HepG2 (cell line): ENCODE measurements around the gene APOBEC3H. TPM values are rescaled to one million over a fixed set of nuclear protein-coding genes. Genes with fewer than 3 reads are reported as not detected.

ENCODE experiments used
- ATAC-seq: fragments of 200-7000 bp; cut with Tn5 transposase; 3 replicates; pipeline ENCODE4 v1.9.1; 2020; ENCODE audit warnings: mild to moderate bottlenecking, moderate library complexity
- BruUV-seq: library from RNA; stranded (reverse); fragments of 400-500 nt; replicated peaks from 2 replicates; lab custom pipeline; 2021; lab: Mats Ljungman, UMichigan
- CTCF ChIA-PET: fragments of 300-600 bp; formaldehyde crosslinking; extraction: SDS; loops from one replicate; lab custom pipeline; 2021; ENCODE audit warnings: low total read pairs, inconsistent platforms, low intra/inter-chr PET ratio; lab: Yijun Ruan, JAX
- POLR2A ChIA-PET: fragments of 350-600 bp; sonication (Branson Sonifier 250); formaldehyde crosslinking; loops from one replicate; lab custom pipeline; 2020; ENCODE audit warnings: antibody characterized with exemption, inconsistent platforms; lab: Yijun Ruan, JAX
- DNase-seq: peaks from one replicate; pipeline ENCODE4 v3.0.0-alpha.2; 2015; ENCODE audit warnings: low spot score
- FAIRE-seq: peaks from 3 replicates; lab custom pipeline; 2011; peaks lifted over from hg19 to GRCh38; lab: Jason Lieb, UNC
- H2AFZ ChIP-seq: one replicate; pipeline ENCODE4 v1.6.1; 2011; ENCODE audit warnings: low read length, inconsistent platforms
- H3K27ac ChIP-seq: fragments of 300-600 bp; 3 replicates; pipeline ENCODE4 v1.8.0; 2011; ENCODE audit warnings: mixed run types, mild to moderate bottlenecking, mixed read lengths, low read length, inconsistent platforms; ENCODE audit not compliant: insufficient read depth; ENCODE audit errors: extremely low read length
- H3K27me3 ChIP-seq, 2 experiments: fragments of 200-600 bp in 1 of 2; 2 replicates in 1 of 2; 3 replicates in 1 of 2; pipeline versions ENCODE4 v1.6.0 to v1.8.0; 2011; ENCODE audit warnings: low read length in 2 of 2, mild to moderate bottlenecking in 2 of 2, moderate library complexity in 2 of 2, inconsistent platforms in 1 of 2; ENCODE audit not compliant: insufficient read depth in 2 of 2, control insufficient read depth in 1 of 2
- H3K36me3 ChIP-seq, 2 experiments: fragments of 200-600 bp in 1 of 2; replicated peaks in 1 of 2; 2 replicates in 1 of 2; 3 replicates in 1 of 2; pipeline versions ENCODE4 v1.5.1 to v1.8.0; 2011; ENCODE audit warnings: low read length in 2 of 2, inconsistent platforms in 1 of 2; ENCODE audit not compliant: insufficient read depth in 2 of 2, control insufficient read depth in 1 of 2
- H3K4me1 ChIP-seq: 2 replicates; pipeline ENCODE4 v1.5.1; 2012; ENCODE audit warnings: low read length, inconsistent platforms; ENCODE audit not compliant: insufficient read depth
- H3K4me2 ChIP-seq: 2 replicates; pipeline ENCODE4 v1.6.0; 2011; ENCODE audit warnings: low read depth, low read length, inconsistent platforms
- H3K4me3 ChIP-seq, 3 experiments: fragments of 200-600 bp in 1 of 3; sonication (generic), shearing (Covaris generic) in 1 of 3; replicated peaks in 1 of 3; 2 replicates each; pipeline ENCODE4 v1.5.1; 2011 to 2016; ENCODE audit warnings: low read length in 3 of 3, inconsistent platforms in 2 of 3, low read depth in 2 of 3, mild to moderate bottlenecking in 2 of 3, control low read depth in 1 of 3, mixed read lengths in 1 of 3; ENCODE audit not compliant: insufficient read depth in 1 of 3
- H3K79me2 ChIP-seq: one replicate; pipeline ENCODE4 v1.6.1; 2011; ENCODE audit warnings: low read length, inconsistent platforms; ENCODE audit not compliant: insufficient read depth
- H3K9ac ChIP-seq: 2 replicates; pipeline ENCODE4 v1.6.0; 2011; ENCODE audit warnings: mild to moderate bottlenecking, low read depth, low read length, inconsistent platforms; ENCODE audit not compliant: insufficient read depth
- H3K9me3 ChIP-seq: 2 replicates; pipeline ENCODE4 v1.5.1; 2012; ENCODE audit warnings: mild to moderate bottlenecking, low read length
- H4K20me1 ChIP-seq: 2 replicates; pipeline ENCODE4 v1.6.0; 2011; ENCODE audit warnings: inconsistent platforms, mild to moderate bottlenecking, low read length, moderate library complexity; ENCODE audit not compliant: insufficient read depth
- ADNP ChIP-seq: sonication (generic); formaldehyde crosslinking; IDR thresholded peaks from 2 replicates; pipeline ENCODE4 v1.4.0; 2020; ENCODE audit warnings: missing genetic modification reagents
- FOSL2 ChIP-seq: sonication (generic); formaldehyde crosslinking; IDR thresholded peaks from 2 replicates; pipeline ENCODE4 v1.4.0; 2020; ENCODE audit warnings: missing genetic modification reagents
- FOXJ3 ChIP-seq: sonication (generic); formaldehyde crosslinking; IDR thresholded peaks from 2 replicates; pipeline ENCODE4 v1.4.0; 2020; ENCODE audit warnings: missing genetic modification reagents, mild to moderate bottlenecking, borderline replicate concordance
- GPN1 ChIP-seq: sonication (generic); formaldehyde crosslinking; IDR thresholded peaks from 2 replicates; pipeline ENCODE4 v1.5.1; 2020; ENCODE audit warnings: missing genetic modification reagents, borderline replicate concordance
- HNRNPLL ChIP-seq: fragments of 200-400 bp; formaldehyde crosslinking; IDR thresholded peaks from 2 replicates; pipeline ENCODE4 v1.6.1; 2017; ENCODE audit warnings: mild to moderate bottlenecking, low read depth, low read length; ENCODE audit not compliant: poor library complexity, severe bottlenecking
- MAF1 ChIP-seq: sonication (generic); formaldehyde crosslinking; IDR thresholded peaks from 2 replicates; pipeline ENCODE4 v1.5.0; 2020; ENCODE audit warnings: missing genetic modification reagents, borderline replicate concordance
- SALL1 ChIP-seq: sonication (generic); formaldehyde crosslinking; IDR thresholded peaks from 2 replicates; pipeline ENCODE4 v1.8.0; 2022; ENCODE audit warnings: mild to moderate bottlenecking, missing genetic modification reagents
- SOX13 ChIP-seq, 3 experiments: fragments of 450-650 bp in 1 of 3; sonication (generic) in 1 of 3; formaldehyde crosslinking in 1 of 3; IDR thresholded peaks in 2 of 3; conservative IDR thresholded peaks in 1 of 3; 2 replicates each; pipeline versions ENCODE4 v1.5.0 to v1.6.1; 2016 to 2020; ENCODE audit warnings: antibody characterized with exemption in 1 of 3, mild to moderate bottlenecking in 1 of 3, missing compliant biosample characterization in 1 of 3, missing genetic modification reagents in 1 of 3, moderate library complexity in 1 of 3
- ZBTB7B ChIP-seq: sonication (generic); formaldehyde crosslinking; IDR thresholded peaks from 2 replicates; pipeline ENCODE4 v1.4.0; 2020; ENCODE audit warnings: missing genetic modification reagents
- ZNF589 ChIP-seq: sonication (generic); formaldehyde crosslinking; conservative IDR thresholded peaks from 2 replicates; pipeline ENCODE4 v1.8.0; 2022; ENCODE audit warnings: mild to moderate bottlenecking, moderate library complexity, missing genetic modification reagents
- ZNF773 ChIP-seq: sonication (generic); formaldehyde crosslinking; IDR thresholded peaks from 2 replicates; pipeline ENCODE4 v1.4.0; 2020; ENCODE audit warnings: missing genetic modification reagents, borderline replicate concordance
- WGBS: methylation state at CpG from one replicate; pipeline ENCODE4 v1.1.6; 2017; ENCODE audit warnings: low lambda C conversion rate; 5-methylcytosine and 5-hydroxymethylcytosine counted together
- in situ Hi-C: cut with HindIII; loops from 2 replicates; pipeline ENCODE4 v1.10.0; 2017; ENCODE audit warnings: low pct_unique_long_range_greater_than_20kb; ENCODE audit not compliant: extremely low pct_ligation_motif_present
- intact Hi-C: fragments of 100-400 bp; cut with micrococcal nuclease; formaldehyde crosslinking; loops from one replicate; pipeline ENCODE4 v1.10.0; 2022; ENCODE audit not compliant: unreplicated experiment
- polyA plus RNA-seq, 8 experiments: library from polyadenylated mRNA; depleted of rRNA in 3 of 8; stranded (reverse) in 7 of 8; unstranded in 1 of 8; fragments of >200 nt; fragmentation: Illumina TruSeq in 4 of 8; extraction: Trizol in 4 of 8; gene quantifications; 2 replicates each; pipeline versions ENCODE4 v1.2.1 to v1.2.3, GENCODE V29; 2011 to 2016; ENCODE audit warnings: low read depth in 4 of 8, missing spikeins in 1 of 8, mixed read lengths in 1 of 8; ENCODE audit not compliant: insufficient read depth in 1 of 8
- total RNA-seq, 5 experiments: library from RNA; depleted of rRNA; stranded (reverse); fragments of >200 nt; fragmentation: Illumina TruSeq; extraction: Trizol; gene quantifications; 2 replicates each; pipeline ENCODE4 v1.2.3, GENCODE V29; 2016; ENCODE audit warnings: low read depth in 1 of 5
- TF ChIP-seq, protein P1 (sequence below): fragments of 450-650 bp; IDR thresholded peaks from 2 replicates; pipeline ENCODE4 v1.6.1; 2017

The APOBEC3H gene
- total and polyA plus RNA-seq, 2 of the 13 experiments (the other 11 are each of a cell fraction or from before 2014, with no cell fraction given): 0.18 to 0.31 TPM

DNA sequence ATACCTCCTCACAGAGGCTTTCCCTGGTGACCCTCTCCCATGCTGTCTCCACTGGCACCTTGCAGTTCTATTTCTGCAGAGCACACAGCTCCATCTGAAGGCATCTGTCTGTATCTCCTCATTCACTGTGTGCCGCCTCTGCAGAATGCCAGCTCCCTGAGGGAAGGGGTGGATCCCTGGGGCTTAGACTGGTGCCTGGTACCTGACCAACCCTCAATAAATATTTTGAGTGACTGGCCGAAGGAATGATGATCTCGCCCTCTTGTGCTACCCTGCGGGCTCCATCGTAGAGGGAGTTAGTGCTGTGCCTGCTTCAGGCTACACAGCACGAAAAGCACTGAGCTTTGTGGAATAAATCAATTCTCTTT lies 53.8 kb downstream of the APOBEC3H start:
- H4K20me1 ChIP-seq: no peaks in the 10 kb centered on the region
- BruUV-seq: no TSS peak
- H3K27me3 ChIP-seq: peaks cover 0 to 26% of the 10 kb centered on the region in 2 experiments; a peak in 4 of 5 replicates
- no peaks in the 10 kb centered on the region for H3K36me3 ChIP-seq
- H3K9ac ChIP-seq: no peak overlapping the region
- no peak overlapping the region for H3K4me2 ChIP-seq
- no peak overlapping the region for H2AFZ ChIP-seq
- intact Hi-C loops: no loop called here
- H3K4me3 ChIP-seq: no peak overlapping the region
- in situ Hi-C loops: no loop called here
- H3K9me3 ChIP-seq: no peaks in the 10 kb centered on the region
- WGBS: 41% methylated on average over 6 of the region's 6 CpGs
- TF ChIP-seq SALL1 (CRISPR knock-in tag): no peak
- no peak for TF ChIP-seq ZBTB7B
- no peak for TF ChIP-seq GPN1 (CRISPR knock-in tag)
- TF ChIP-seq, protein P1, sequence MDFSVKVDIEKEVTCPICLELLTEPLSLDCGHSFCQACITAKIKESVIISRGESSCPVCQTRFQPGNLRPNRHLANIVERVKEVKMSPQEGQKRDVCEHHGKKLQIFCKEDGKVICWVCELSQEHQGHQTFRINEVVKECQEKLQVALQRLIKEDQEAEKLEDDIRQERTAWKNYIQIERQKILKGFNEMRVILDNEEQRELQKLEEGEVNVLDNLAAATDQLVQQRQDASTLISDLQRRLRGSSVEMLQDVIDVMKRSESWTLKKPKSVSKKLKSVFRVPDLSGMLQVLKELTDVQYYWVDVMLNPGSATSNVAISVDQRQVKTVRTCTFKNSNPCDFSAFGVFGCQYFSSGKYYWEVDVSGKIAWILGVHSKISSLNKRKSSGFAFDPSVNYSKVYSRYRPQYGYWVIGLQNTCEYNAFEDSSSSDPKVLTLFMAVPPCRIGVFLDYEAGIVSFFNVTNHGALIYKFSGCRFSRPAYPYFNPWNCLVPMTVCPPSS: no peak
- no peak for TF ChIP-seq ZNF589 (CRISPR knock-in tag)
- no peak for TF ChIP-seq ZNF773 (CRISPR knock-in tag)
- no peak for TF ChIP-seq SOX13 (IDR thresholded peaks at IDR 0.05)
- no peak for TF ChIP-seq SOX13 (CRISPR knock-in tag; conservative IDR thresholded peaks at IDR 0.05 in 1 of 2, IDR thresholded peaks at IDR 0.05 in 1 of 2)
- no peak for TF ChIP-seq ADNP (CRISPR knock-in tag)
- no peak for TF ChIP-seq HNRNPLL
- no peak for TF ChIP-seq FOSL2 (CRISPR knock-in tag)
- TF ChIP-seq MAF1 (CRISPR knock-in tag): no peak
- no peak for TF ChIP-seq FOXJ3
- ChIA-PET POLR2A (interaction anchor here (2.2 to 2.6 kb wide), 2 partner anchors 16 to 168 kb away, joined by 4 to 38 read pairs; partner anchors contain the start of gene RPL3), CTCF (no interaction called here)
- ATAC-seq (peak; percentile 36), FAIRE-seq (no peak), DNase-seq (no peak)
- peaks cover 56% of the 10 kb centered on the region for H3K4me1 ChIP-seq
- no peak overlapping the region for H3K27ac ChIP-seq
- no peaks in the 10 kb centered on the region for H3K79me2 ChIP-seq
